ENCODE data around the gene SLC12A5.

DNA sequence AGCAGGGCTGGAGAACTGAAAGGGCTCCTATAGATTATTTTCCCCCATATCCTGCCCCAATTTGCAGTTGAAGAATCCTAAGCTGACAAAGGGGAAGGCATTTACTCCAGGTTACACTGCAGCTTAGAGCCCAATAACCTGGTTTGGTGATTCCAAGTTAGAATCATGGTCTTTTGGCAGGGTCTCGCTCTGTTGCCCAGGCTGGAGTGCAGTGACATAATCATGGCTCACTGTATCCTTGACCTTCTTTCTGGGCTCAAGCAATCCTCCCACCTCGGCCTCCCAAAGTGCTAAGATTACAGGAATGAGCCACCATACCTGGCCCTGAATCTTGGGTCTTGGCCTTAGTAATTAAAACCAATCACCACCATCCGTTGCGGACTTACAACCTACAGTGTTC is 21.3 kb upstream of the SLC12A5 start:
- TF ChIP-seq, protein P1, sequence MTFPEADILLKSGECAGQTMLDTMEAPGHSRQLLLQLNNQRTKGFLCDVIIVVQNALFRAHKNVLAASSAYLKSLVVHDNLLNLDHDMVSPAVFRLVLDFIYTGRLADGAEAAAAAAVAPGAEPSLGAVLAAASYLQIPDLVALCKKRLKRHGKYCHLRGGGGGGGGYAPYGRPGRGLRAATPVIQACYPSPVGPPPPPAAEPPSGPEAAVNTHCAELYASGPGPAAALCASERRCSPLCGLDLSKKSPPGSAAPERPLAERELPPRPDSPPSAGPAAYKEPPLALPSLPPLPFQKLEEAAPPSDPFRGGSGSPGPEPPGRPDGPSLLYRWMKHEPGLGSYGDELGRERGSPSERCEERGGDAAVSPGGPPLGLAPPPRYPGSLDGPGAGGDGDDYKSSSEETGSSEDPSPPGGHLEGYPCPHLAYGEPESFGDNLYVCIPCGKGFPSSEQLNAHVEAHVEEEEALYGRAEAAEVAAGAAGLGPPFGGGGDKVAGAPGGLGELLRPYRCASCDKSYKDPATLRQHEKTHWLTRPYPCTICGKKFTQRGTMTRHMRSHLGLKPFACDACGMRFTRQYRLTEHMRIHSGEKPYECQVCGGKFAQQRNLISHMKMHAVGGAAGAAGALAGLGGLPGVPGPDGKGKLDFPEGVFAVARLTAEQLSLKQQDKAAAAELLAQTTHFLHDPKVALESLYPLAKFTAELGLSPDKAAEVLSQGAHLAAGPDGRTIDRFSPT (tag by site-specific recombination; IDR thresholded peaks at IDR 0.05): no peak
- no peak for TF ChIP-seq ZNF292 (tag by site-specific recombination; IDR thresholded peaks at IDR 0.05; ENCODE audit: borderline replicate concordance, low read depth)
- TF ChIP-seq ZNF558 (tag by site-specific recombination; IDR thresholded peaks at IDR 0.05): no peak
